Lower lobe of right lung (tissue), 2 donors: ENCODE results near the gene TLR5. TPM values are rescaled to one million over a fixed set of nuclear protein-coding genes. Genes with fewer than 3 reads are reported as not detected.

ENCODE experiments used
- ATAC-seq, 2 donors: fragments of 200-7000 bp; cut with Tn5 transposase; one replicate each; pipeline ENCODE4 v1.9.1; 2020 to 2022; ENCODE audit warnings: mild to moderate bottlenecking in 2 of 2, moderate library complexity in 2 of 2
- DNase-seq: peaks from one replicate; pipeline ENCODE4 v3.0.0-alpha.2; 2020
- H3K27ac ChIP-seq: fragments of 200-600 bp; one replicate; pipeline ENCODE4 v1.8.0; 2022
- H3K27me3 ChIP-seq: fragments of 200-600 bp; one replicate; pipeline ENCODE4 v1.8.0; 2022; ENCODE audit warnings: low read depth
- H3K36me3 ChIP-seq: fragments of 200-600 bp; one replicate; pipeline ENCODE4 v1.8.0; 2022; ENCODE audit warnings: mild to moderate bottlenecking
- H3K4me1 ChIP-seq: fragments of 200-600 bp; one replicate; pipeline ENCODE4 v1.8.0; 2022
- H3K4me3 ChIP-seq: fragments of 200-600 bp; one replicate; pipeline ENCODE4 v1.8.0; 2022; ENCODE audit warnings: mild to moderate bottlenecking
- H3K9me3 ChIP-seq: fragments of 200-600 bp; one replicate; pipeline ENCODE4 v1.8.0; 2022
- intact Hi-C: fragments of 100-400 bp; cut with DNase I; formaldehyde crosslinking; loops from one replicate; pipeline ENCODE4 v1.11.0; 2022
- total RNA-seq: library from RNA; stranded (reverse); fragmentation: NEBNext Ultra II Directional; extraction: Animal tissue kit (Norgen Biotek cat#: 25700); gene quantifications from one replicate; pipeline ENCODE4 v1.2.1, GENCODE V29; 2021
- TF ChIP-seq, protein P1 (sequence below): fragments of 200-600 bp; IDR thresholded peaks from one replicate; pipeline ENCODE4 v1.8.0; 2022; ENCODE audit warnings: antibody characterized with exemption, mild to moderate bottlenecking
- donor health status: DM: no; HTN: yes; CAD: no; lungs with severe emphysema.

Gene TLR5
- total RNA-seq, 1 donor from 2014 or later: 26.6 TPM

DNA sequence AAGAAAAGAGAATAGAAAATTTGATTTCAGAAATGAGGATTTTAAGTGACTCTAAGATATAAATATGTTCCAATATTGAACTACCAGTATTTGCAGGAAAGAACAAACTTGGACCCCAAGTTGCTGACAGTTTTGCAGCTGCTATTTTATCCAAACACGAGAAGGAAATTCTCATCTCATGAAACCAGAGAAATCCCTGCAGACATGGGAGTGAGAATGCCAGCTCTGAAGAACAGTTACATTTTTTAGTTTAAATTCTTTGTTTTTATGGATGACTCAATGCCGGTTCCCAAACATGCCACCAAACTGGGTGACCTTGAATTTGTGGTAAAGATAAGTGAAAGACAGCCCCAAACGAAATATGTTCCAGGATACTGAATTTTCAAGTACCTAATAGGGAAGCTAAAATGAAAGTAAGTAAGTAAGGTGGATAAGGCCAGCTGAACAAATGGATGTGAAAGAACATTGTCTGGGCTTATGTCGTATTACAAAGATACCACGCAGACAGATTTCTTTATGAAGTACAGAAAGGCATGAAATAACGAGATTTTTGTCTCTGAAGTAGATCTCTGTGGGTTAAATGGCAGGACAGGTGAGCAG is 19.9 kb downstream of the TLR5 start:
- DNase-seq (no peak), ATAC-seq (peak in 1 of 2 donors; percentile 18)
- Histone ChIP-seq H3K36me3 (no peaks in the 10 kb centered on the region), H3K9me3 (no peaks in the 10 kb centered on the region), H3K27ac (no peak overlapping the region), H3K4me1 (peaks cover 9% of the 10 kb centered on the region), H3K27me3 (no peaks in the 10 kb centered on the region), H3K4me3 (peak overlapping the region; percentile 27)
- intact Hi-C loops: no loop called here
- TF ChIP-seq, protein P1, sequence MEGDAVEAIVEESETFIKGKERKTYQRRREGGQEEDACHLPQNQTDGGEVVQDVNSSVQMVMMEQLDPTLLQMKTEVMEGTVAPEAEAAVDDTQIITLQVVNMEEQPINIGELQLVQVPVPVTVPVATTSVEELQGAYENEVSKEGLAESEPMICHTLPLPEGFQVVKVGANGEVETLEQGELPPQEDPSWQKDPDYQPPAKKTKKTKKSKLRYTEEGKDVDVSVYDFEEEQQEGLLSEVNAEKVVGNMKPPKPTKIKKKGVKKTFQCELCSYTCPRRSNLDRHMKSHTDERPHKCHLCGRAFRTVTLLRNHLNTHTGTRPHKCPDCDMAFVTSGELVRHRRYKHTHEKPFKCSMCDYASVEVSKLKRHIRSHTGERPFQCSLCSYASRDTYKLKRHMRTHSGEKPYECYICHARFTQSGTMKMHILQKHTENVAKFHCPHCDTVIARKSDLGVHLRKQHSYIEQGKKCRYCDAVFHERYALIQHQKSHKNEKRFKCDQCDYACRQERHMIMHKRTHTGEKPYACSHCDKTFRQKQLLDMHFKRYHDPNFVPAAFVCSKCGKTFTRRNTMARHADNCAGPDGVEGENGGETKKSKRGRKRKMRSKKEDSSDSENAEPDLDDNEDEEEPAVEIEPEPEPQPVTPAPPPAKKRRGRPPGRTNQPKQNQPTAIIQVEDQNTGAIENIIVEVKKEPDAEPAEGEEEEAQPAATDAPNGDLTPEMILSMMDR: no peak

DNA sequence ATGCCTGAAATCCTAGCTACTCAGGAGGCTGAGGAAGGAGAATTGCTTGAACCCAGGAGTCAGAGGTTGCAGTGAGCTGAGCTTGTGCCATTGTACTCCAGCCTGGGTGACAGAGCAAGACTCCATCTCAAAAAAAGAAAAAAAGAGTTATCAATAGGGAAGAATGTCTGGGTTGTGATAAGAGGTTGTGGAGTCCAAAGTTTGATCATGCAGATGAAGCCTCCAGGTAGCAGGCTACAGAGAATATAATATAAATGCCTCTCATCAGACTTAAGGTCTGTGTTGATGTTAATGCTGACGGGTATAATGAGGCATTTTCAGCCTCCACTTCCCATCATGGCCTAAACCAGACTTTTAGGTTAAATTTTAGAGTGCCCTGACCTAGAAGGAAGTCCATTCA is 24.6 kb downstream of the TLR5 start:
- intact Hi-C loops: no loop called here
- ATAC-seq: no peak
- no peaks in the 10 kb centered on the region for H3K9me3 ChIP-seq
- H3K27ac ChIP-seq: no peak overlapping the region
- no peak overlapping the region for H3K4me3 ChIP-seq
- H3K4me1 ChIP-seq: peaks cover 19% of the 10 kb centered on the region
- DNase-seq: no peak
- TF ChIP-seq, protein P1: no peak
- H3K27me3 ChIP-seq: no peaks in the 10 kb centered on the region
- no peaks in the 10 kb centered on the region for H3K36me3 ChIP-seq

DNA sequence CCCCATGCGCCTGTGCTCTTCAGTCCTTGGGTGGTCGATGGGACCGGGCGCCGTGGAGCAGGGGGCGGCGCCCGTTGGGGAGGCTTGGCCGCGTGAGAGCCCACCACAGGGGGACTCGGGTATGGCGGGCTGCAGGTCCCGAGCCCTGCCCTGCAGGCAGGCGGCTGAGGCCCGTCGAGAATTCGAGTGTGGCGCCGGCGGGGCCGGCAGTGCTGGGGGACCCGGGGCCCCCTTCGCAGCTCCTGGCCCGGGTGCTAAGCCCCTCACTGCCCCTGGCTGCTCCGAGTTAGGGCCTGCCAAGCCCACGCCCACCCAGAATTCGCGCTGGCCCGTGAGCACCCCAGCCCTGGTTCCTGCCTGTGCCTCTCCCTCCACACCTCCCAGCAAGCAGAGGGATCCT is 26.1 kb downstream of the TLR5 start:
- DNase-seq (no peak), ATAC-seq (no peak)
- Histone ChIP-seq H3K36me3 (no peaks in the 10 kb centered on the region), H3K27ac (no peak overlapping the region), H3K9me3 (no peaks in the 10 kb centered on the region), H3K27me3 (no peaks in the 10 kb centered on the region), H3K4me3 (no peak overlapping the region), H3K4me1 (peaks cover 14% of the 10 kb centered on the region)
- TF ChIP-seq, protein P1: no peak
- intact Hi-C loops: no loop called here

DNA sequence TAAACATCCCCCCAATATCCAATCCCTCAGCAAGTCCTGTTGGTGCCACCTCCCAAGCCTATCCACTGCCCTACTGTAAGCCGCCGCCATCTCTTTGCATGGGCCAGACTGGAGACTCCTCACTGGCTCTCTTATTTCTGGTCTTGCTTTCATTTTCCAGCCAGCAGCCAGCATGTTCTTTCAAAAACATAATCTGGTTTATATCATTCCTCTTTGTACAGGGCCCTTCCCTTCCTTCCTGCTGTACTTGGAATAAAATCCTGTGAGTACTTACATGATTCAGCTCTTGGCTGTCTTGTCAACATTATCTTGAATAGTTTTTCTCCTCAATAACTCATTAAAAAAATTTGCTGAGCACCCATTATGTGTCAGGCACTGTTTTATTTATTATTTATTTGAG is 28.2 kb downstream of the TLR5 start:
- intact Hi-C loops: no loop called here
- DNase-seq (no peak), ATAC-seq (peak in 1 of 2 donors; percentile 36)
- H3K9me3 ChIP-seq: no peaks in the 10 kb centered on the region
- TF ChIP-seq, protein P1: no peak
- peaks cover 14% of the 10 kb centered on the region for H3K4me1 ChIP-seq
- no peak overlapping the region for H3K4me3 ChIP-seq
- peaks cover 5% of the 10 kb centered on the region for H3K36me3 ChIP-seq
- H3K27ac ChIP-seq: peak overlapping the region; percentile 53
- no peaks in the 10 kb centered on the region for H3K27me3 ChIP-seq

DNA sequence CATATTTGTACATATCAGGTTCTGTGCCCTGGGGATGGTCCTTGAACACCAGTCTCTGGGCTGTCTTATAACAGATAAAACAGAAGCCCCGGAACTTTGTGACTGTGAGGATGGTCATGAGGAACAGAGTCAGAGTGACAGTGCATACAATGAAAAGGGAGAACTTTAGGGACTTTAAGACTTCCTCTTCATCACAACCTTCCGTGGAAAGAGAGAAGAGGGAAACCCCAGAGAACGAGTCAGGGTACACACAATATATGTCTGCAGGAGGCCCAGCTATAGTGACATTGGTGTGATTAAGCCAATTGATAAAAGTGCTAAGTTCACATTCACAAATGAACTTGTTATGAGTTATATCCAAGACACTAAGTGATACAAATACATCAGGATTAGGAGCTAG is 32.1 kb downstream of the TLR5 start:
- Histone ChIP-seq H3K27me3 (no peaks in the 10 kb centered on the region), H3K4me1 (peaks cover 14% of the 10 kb centered on the region), H3K9me3 (no peaks in the 10 kb centered on the region), H3K27ac (no peak overlapping the region), H3K4me3 (no peak overlapping the region), H3K36me3 (peaks cover 5% of the 10 kb centered on the region)
- DNase-seq (no peak), ATAC-seq (no peak)
- TF ChIP-seq, protein P1: no peak
- intact Hi-C loops: no loop called here
